ENCODE results near the gene COL23A1.

The COL23A1 gene

GRCh38 chr5:178282391-178282790 is 307.8 kb downstream of the COL23A1 start:
- H3K9me3 ChIP-seq (ENCODE audit: control insufficient read depth, insufficient read depth, low read length), result peaks cover 3% of the 10 kb centered on the region; the same call in 1 of the 2 replicates
- H3K27ac ChIP-seq (ENCODE audit: low read depth, low read length), result no peak overlapping the region
- peaks cover 3% of the 10 kb centered on the region; the same call in 1 of the 2 replicates for H3K27me3 ChIP-seq (ENCODE audit: control insufficient read depth, insufficient read depth, low read length)
- H3K4me3 ChIP-seq (ENCODE audit: low read depth, low read length), result no peak overlapping the region
- H3K9ac ChIP-seq (ENCODE audit: low read depth, low read length), result no peak overlapping the region
- no peaks in the 10 kb centered on the region for H3K4me1 ChIP-seq (ENCODE audit: control insufficient read depth, insufficient read depth, low read length)
- H3K36me3 ChIP-seq (ENCODE audit: control insufficient read depth, insufficient read depth, low read length), result no peaks in the 10 kb centered on the region

DNA sequence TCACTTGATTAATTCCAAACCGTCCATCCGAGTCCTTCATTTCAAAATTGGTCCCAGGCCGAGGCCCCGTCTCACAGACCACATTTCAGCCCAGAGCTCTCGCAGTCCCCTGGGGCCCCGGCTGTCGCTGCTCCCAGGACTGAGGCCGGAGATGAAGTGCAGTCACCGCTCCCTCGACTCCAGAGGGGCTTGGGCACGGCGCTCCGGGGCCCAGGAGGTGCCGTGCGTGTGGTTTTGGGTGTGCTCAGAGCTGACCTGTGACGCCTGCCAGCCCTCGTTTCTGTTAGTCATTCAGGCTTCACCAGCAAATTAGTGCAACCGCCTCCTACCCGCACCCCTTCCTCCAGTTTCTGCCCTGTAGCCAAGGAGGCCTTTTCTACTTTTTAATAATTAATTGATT is 308.9 kb downstream of the COL23A1 start:
- peaks cover 3% of the 10 kb centered on the region; the same call in 1 of the 2 replicates for H3K27me3 ChIP-seq (ENCODE audit: control insufficient read depth, insufficient read depth, low read length)
- H3K27ac ChIP-seq (ENCODE audit: low read depth, low read length), result no peak overlapping the region
- no peaks in the 10 kb centered on the region for H3K36me3 ChIP-seq (ENCODE audit: control insufficient read depth, insufficient read depth, low read length)
- no peak overlapping the region for H3K9ac ChIP-seq (ENCODE audit: low read depth, low read length)
- H3K4me3 ChIP-seq (ENCODE audit: low read depth, low read length), result no peak overlapping the region
- H3K4me1 ChIP-seq (ENCODE audit: control insufficient read depth, insufficient read depth, low read length), result no peaks in the 10 kb centered on the region
- H3K9me3 ChIP-seq (ENCODE audit: control insufficient read depth, insufficient read depth, low read length), result peaks cover 3% of the 10 kb centered on the region; the same call in 1 of the 2 replicates

DNA sequence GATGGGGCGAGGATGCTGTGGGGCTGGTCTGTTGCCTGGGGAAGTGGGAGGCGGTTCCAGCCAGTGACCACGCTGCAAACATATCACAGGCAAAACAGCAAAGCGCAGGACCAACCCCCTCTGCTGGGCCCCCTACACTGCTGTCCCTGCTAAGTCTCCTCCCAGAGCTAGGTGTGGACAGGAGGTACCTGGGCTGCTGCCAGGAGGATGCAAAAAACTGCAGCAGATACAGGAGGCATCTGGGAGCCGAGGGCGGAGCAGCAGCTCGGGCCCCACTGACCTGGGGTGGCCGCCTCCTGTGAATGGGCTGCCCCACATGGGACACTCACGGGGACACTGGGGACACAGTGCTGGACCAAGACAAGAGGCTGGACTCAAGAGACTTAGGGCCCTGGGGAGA is 309.6 kb downstream of the COL23A1 start:
- Histone ChIP-seq H3K4me3 (ENCODE audit: low read depth, low read length) (no peak overlapping the region), H3K27ac (ENCODE audit: low read depth, low read length) (no peak overlapping the region), H3K4me1 (ENCODE audit: control insufficient read depth, insufficient read depth, low read length) (no peaks in the 10 kb centered on the region), H3K9me3 (ENCODE audit: control insufficient read depth, insufficient read depth, low read length) (peaks cover 3% of the 10 kb centered on the region; the same call in 1 of the 2 replicates), H3K9ac (ENCODE audit: low read depth, low read length) (no peak overlapping the region), H3K27me3 (ENCODE audit: control insufficient read depth, insufficient read depth, low read length) (peaks cover 3% of the 10 kb centered on the region; the same call in 1 of the 2 replicates), H3K36me3 (ENCODE audit: control insufficient read depth, insufficient read depth, low read length) (no peaks in the 10 kb centered on the region)

DNA sequence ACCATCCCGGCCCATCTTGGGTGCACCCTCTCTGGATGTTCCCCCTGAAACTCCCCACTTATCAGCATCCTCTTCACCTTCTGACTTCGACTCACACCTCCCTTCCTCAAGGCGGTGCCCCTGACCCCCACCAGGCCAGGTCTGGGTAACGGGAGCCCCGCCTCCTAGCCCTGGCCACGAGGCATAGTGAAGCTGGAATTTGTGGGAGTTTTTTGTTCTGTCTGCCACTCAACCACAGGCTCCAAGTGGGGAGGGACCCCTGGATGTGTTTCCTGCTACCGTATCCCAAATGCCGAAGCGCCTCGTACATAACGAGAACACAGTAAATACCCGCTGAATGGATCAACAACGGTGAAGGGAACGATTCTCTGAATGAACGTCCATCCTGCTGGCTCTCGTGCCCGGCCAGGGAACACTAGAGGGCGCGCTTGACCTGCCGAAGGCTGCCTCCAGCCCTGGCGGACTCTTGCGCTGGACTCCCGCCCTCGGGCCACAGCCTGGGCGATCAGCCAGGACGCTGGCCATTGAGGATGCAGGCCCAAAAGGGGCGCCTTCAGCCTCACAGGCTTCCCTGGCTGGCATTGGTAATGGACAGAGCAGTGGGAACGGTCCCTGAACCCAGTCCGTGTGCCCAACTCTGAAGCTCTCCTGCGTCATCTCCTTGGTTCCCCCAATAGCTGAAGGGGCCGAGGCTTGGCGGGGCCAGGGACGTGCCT is 310.3 kb downstream of the COL23A1 start:
- no peak overlapping the region for H3K4me3 ChIP-seq (ENCODE audit: low read depth, low read length)
- H3K9ac ChIP-seq (ENCODE audit: low read depth, low read length), result no peak overlapping the region
- H3K27me3 ChIP-seq (ENCODE audit: control insufficient read depth, insufficient read depth, low read length), result peaks cover 3% of the 10 kb centered on the region; the same call in 1 of the 2 replicates
- H3K9me3 ChIP-seq (ENCODE audit: control insufficient read depth, insufficient read depth, low read length), result peaks cover 3% of the 10 kb centered on the region; the same call in 1 of the 2 replicates
- H3K27ac ChIP-seq (ENCODE audit: low read depth, low read length), result no peak overlapping the region
- no peaks in the 10 kb centered on the region for H3K4me1 ChIP-seq (ENCODE audit: control insufficient read depth, insufficient read depth, low read length)
- H3K36me3 ChIP-seq (ENCODE audit: control insufficient read depth, insufficient read depth, low read length), result no peaks in the 10 kb centered on the region

- H3K9me3 ChIP-seq (ENCODE audit: control insufficient read depth, insufficient read depth, low read length), result peaks cover 3% of the 10 kb centered on the region; the same call in 1 of the 2 replicates
- peaks cover 3% of the 10 kb centered on the region; the same call in 1 of the 2 replicates for H3K27me3 ChIP-seq (ENCODE audit: control insufficient read depth, insufficient read depth, low read length)
- H3K4me1 ChIP-seq (ENCODE audit: control insufficient read depth, insufficient read depth, low read length), result no peaks in the 10 kb centered on the region
- no peak overlapping the region for H3K9ac ChIP-seq (ENCODE audit: low read depth, low read length)
- no peak overlapping the region for H3K27ac ChIP-seq (ENCODE audit: low read depth, low read length)
- no peaks in the 10 kb centered on the region for H3K36me3 ChIP-seq (ENCODE audit: control insufficient read depth, insufficient read depth, low read length)
- no peak overlapping the region for H3K4me3 ChIP-seq (ENCODE audit: low read depth, low read length)
These were observed 311.0 kb downstream of the COL23A1 start for GRCh38 chr5:178279026-178279722.

DNA sequence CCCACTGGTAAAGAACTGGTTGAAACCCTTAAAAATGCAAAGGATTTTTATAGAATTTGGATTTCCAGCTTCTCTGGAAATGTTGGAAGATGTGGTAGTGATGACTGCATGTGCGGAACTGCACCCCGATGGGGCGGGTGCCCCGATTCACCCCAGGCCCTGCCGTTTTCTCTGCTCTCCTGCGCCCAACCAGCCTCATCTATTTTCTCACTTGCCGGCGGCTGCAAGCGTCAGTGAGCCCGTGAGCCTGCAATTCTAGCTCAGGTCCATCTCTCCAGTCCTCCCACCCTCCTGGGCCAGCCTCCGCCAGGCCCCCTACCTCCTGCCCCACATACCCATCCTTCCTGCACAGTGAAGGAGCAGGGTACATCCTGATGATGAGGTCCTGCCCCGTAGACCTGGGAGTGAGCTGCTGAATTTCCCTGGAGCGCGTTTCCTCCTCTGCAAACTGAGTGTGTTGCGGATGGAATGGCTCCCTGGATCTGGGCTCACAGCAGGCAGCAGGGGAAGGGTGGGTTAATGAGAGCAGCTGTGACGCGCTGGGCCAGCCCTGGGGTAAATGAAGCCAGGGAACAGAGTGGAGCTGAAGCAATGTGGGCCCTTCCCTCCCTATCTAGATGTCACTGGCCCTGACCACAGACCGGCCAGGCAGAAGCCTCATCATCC is 311.7 kb downstream of the COL23A1 start:
- Histone ChIP-seq H3K36me3 (ENCODE audit: control insufficient read depth, insufficient read depth, low read length) (no peaks in the 10 kb centered on the region), H3K27me3 (ENCODE audit: control insufficient read depth, insufficient read depth, low read length) (peaks cover 3% of the 10 kb centered on the region; the same call in 1 of the 2 replicates), H3K9ac (ENCODE audit: low read depth, low read length) (no peak overlapping the region), H3K4me3 (ENCODE audit: low read depth, low read length) (no peak overlapping the region), H3K27ac (ENCODE audit: low read depth, low read length) (no peak overlapping the region), H3K4me1 (ENCODE audit: control insufficient read depth, insufficient read depth, low read length) (no peaks in the 10 kb centered on the region), H3K9me3 (ENCODE audit: control insufficient read depth, insufficient read depth, low read length) (no peaks in the 10 kb centered on the region)

DNA sequence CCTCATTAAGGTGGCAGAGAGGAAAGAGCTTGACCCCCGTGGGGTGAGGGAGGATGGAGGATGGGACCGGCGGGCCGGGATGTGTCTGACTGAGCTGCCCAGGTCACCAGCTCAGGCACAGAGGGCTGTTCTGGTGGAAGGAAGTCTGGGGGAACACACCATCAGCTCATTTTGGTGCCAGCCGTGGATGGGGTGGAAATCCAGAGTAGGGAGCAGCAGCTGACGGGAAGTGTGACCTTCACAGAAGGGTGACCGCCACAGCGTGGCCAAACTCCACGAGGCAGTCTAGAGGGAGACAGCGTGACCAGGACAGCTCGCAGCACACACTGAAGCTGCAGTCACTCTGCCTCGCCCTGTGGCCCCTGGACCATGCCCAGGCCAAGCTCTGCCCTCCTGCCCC is 312.3 kb downstream of the COL23A1 start:
- Histone ChIP-seq H3K4me3 (ENCODE audit: low read depth, low read length) (no peak overlapping the region), H3K9ac (ENCODE audit: low read depth, low read length) (no peak overlapping the region), H3K36me3 (ENCODE audit: control insufficient read depth, insufficient read depth, low read length) (no peaks in the 10 kb centered on the region), H3K27me3 (ENCODE audit: control insufficient read depth, insufficient read depth, low read length) (peaks cover 3% of the 10 kb centered on the region; the same call in 1 of the 2 replicates), H3K27ac (ENCODE audit: low read depth, low read length) (no peak overlapping the region), H3K9me3 (ENCODE audit: control insufficient read depth, insufficient read depth, low read length) (no peaks in the 10 kb centered on the region), H3K4me1 (ENCODE audit: control insufficient read depth, insufficient read depth, low read length) (no peaks in the 10 kb centered on the region)

DNA sequence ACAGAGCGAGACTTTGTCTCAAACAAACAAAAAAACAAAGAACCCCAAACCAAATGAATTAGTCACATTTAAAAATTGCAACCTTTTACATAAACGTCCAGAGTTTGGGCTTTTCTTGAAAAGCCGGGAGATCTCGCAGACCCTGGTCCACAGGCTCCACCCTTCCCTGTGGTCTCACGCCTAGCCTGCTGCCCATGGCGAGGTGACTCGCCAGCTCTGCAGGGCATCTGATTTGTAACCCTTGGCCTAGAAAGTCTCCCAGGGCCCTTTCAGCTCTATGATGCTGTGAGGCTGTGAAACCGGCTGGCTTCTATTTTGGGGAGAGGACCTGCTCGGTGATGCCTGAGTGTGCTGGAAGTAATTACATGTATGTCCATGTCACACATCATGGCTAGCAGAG is 312.8 kb downstream of the COL23A1 start:
- no peak overlapping the region for H3K27ac ChIP-seq (ENCODE audit: low read depth, low read length)
- H3K36me3 ChIP-seq (ENCODE audit: control insufficient read depth, insufficient read depth, low read length), result no peaks in the 10 kb centered on the region
- H3K4me1 ChIP-seq (ENCODE audit: control insufficient read depth, insufficient read depth, low read length), result no peaks in the 10 kb centered on the region
- H3K27me3 ChIP-seq (ENCODE audit: control insufficient read depth, insufficient read depth, low read length), result peaks cover 3% of the 10 kb centered on the region; the same call in 1 of the 2 replicates
- no peak overlapping the region for H3K4me3 ChIP-seq (ENCODE audit: low read depth, low read length)
- no peak overlapping the region for H3K9ac ChIP-seq (ENCODE audit: low read depth, low read length)
- no peaks in the 10 kb centered on the region for H3K9me3 ChIP-seq (ENCODE audit: control insufficient read depth, insufficient read depth, low read length)

- no peaks in the 10 kb centered on the region for H3K9me3 ChIP-seq (ENCODE audit: control insufficient read depth, insufficient read depth, low read length)
- H3K36me3 ChIP-seq (ENCODE audit: control insufficient read depth, insufficient read depth, low read length), result no peaks in the 10 kb centered on the region
- H3K4me3 ChIP-seq (ENCODE audit: low read depth, low read length), result no peak overlapping the region
- H3K27me3 ChIP-seq (ENCODE audit: control insufficient read depth, insufficient read depth, low read length), result no peaks in the 10 kb centered on the region
- no peak overlapping the region for H3K9ac ChIP-seq (ENCODE audit: low read depth, low read length)
- H3K4me1 ChIP-seq (ENCODE audit: control insufficient read depth, insufficient read depth, low read length), result no peaks in the 10 kb centered on the region
- H3K27ac ChIP-seq (ENCODE audit: low read depth, low read length), result no peak overlapping the region
These were observed 315.2 kb downstream of the COL23A1 start for GRCh38 chr5:178274781-178275537.

GRCh38 chr5:178273665-178274541 is 316.3 kb downstream of the COL23A1 start:
- no peak overlapping the region for H3K9ac ChIP-seq (ENCODE audit: low read depth, low read length)

More at GRCh38 chr5:178273665-178274541, 316.3 kb downstream of the COL23A1 start:
- no peaks in the 10 kb centered on the region for H3K36me3 ChIP-seq (ENCODE audit: control insufficient read depth, insufficient read depth, low read length)
- no peaks in the 10 kb centered on the region for H3K4me1 ChIP-seq (ENCODE audit: control insufficient read depth, insufficient read depth, low read length)
- H3K27ac ChIP-seq (ENCODE audit: low read depth, low read length), result no peak overlapping the region
- no peak overlapping the region for H3K4me3 ChIP-seq (ENCODE audit: low read depth, low read length)
- H3K9me3 ChIP-seq (ENCODE audit: control insufficient read depth, insufficient read depth, low read length), result no peaks in the 10 kb centered on the region
- no peaks in the 10 kb centered on the region for H3K27me3 ChIP-seq (ENCODE audit: control insufficient read depth, insufficient read depth, low read length)

Measured in HUES48 (cell line).